WTC11 (cell line): ENCODE data around the gene MEGF6.

Experiments used
- CBFB ChIP-seq: sonication (generic); formaldehyde crosslinking; IDR thresholded peaks from 2 replicates; pipeline ENCODE4 v1.8.1; 2022; ENCODE audit warnings: mild to moderate bottlenecking, low read depth, missing genetic modification reagents
- CREM ChIP-seq: sonication (generic); formaldehyde crosslinking; IDR thresholded peaks from 2 replicates; pipeline ENCODE4 v1.8.1; 2022; ENCODE audit warnings: mild to moderate bottlenecking, missing genetic modification reagents, moderate library complexity
- PRDM15 ChIP-seq: sonication (generic); formaldehyde crosslinking; IDR thresholded peaks from 2 replicates; pipeline ENCODE4 v1.8.0; 2022; ENCODE audit warnings: missing genetic modification reagents
- ZNF416 ChIP-seq: fragments of 250-450 bp; sonication (Bioruptor Pico); IDR thresholded peaks from 2 replicates; pipeline ENCODE4 v1.9.0; 2021; ENCODE audit warnings: mild to moderate bottlenecking, inconsistent platforms

DNA sequence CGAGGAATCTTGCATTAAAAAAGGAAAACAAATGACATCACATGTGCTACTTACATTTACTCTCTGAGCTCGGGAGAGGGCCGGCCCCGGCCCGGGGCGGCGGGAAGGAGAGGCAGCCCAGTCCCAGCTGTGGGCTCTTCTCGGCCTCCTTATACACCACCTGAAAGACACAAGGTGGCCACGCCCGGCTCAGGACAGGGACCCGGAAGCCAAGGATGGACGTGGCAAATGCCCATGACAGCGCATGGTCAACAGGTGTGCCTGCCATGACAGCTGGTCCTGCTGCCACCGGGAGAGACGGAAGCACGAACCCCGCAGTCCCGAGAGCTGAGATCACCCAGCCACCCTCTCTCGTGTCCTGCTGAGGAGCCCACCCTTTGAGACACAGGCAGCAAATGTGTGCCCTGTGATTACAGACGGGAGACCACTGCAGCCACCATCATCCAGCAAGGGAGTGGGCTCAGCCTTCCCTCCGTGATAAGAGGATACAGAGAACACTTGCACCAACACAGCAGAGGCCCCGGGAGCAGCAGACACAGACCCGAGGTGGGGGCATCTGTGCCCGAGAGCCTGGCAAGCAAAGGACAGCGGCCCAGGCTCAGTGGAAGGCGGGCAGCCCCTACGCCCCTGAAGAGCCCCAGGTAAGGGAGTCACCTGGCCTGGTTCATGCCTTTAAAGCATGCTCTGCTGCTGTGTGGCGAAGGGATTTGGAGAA, 22.2 kb upstream of the MEGF6 start:
- TF ChIP-seq ZNF416 (CRISPR knock-in tag) (no peak), CBFB (CRISPR knock-in tag) (no peak), PRDM15 (no peak), CREM (CRISPR knock-in tag) (no peak)
